ENCODE measurements around the gene PDE4D. TPM values are rescaled to one million over a fixed set of nuclear protein-coding genes. Genes with fewer than 3 reads are reported as not detected.

Gene PDE4D
- total RNA-seq, 1 experiment from 2014 or later = 2.1 TPM

DNA sequence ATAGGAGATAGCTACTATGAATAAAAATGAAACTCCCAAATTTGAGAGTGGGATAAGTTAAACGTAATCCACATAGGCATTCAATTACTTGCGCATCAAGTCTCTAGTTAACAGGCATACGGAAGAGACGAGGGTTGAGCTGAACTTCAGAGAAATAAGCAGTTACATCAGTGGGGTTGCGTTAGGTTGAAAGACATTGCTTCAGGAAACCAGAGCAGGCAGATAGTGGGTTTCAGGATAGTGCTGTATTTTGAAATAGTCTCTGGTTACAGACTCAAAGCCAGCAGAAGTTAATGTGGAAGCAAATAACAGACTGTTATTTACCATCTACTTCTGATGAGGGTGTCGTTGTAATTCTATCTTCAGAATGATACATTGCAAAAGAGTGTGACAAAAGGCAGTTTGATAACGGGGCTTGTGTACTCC is 533.4 kb downstream of the PDE4D start:
- Histone ChIP-seq H2BK15ac (ENCODE audit: low read depth, low read length) (no peak overlapping the region), H3K14ac (ENCODE audit: insufficient read depth, low read length) (no peak overlapping the region), H4K8ac (replicated peaks; ENCODE audit: insufficient read length, low read depth, low read length) (no peak overlapping the region), H3K4me1 (ENCODE audit: insufficient read depth, low read length) (peaks cover 6% of the 10 kb centered on the region), H3K9ac (ENCODE audit: extremely low read depth, insufficient read length, low read length) (no peak overlapping the region), H3K4ac (ENCODE audit: low read depth, low read length) (no peak overlapping the region), H4K5ac (ENCODE audit: insufficient read length, low read depth, low read length) (no peak overlapping the region), H3K4me2 (ENCODE audit: insufficient read depth, insufficient read length, low read length) (no peak overlapping the region), H2AK5ac (ENCODE audit: insufficient read length, low read length) (no peak overlapping the region), H2BK5ac (ENCODE audit: insufficient read length, low read length) (no peak overlapping the region), H3K79me2 (ENCODE audit: insufficient read depth, low read length) (no peaks in the 10 kb centered on the region), H3K27me3 (ENCODE audit: insufficient read depth, low read length) (no peaks in the 10 kb centered on the region; the same call in 1 of the 2 replicates), H4K91ac (ENCODE audit: insufficient read length, low read depth, low read length) (no peak overlapping the region), H3K23ac (ENCODE audit: insufficient read length, low read depth, low read length) (no peak overlapping the region), H3K56ac (ENCODE audit: insufficient read length, low read depth, low read length) (no peak overlapping the region), H2BK120ac (ENCODE audit: low read depth, low read length, poor library complexity, severe bottlenecking) (no peak overlapping the region), H3T11ph (ENCODE audit: low read length) (no peak overlapping the region), H3K18ac (ENCODE audit: insufficient read length, low read depth, low read length) (no peak overlapping the region), H3K27ac (ENCODE audit: insufficient read length, low read depth, low read length) (no peak overlapping the region), H2BK20ac (ENCODE audit: low read depth, low read length, poor library complexity, severe bottlenecking) (no peak overlapping the region), H4K20me1 (ENCODE audit: control insufficient read depth, insufficient read depth, insufficient read length) (no peaks in the 10 kb centered on the region), H2AFZ (ENCODE audit: low read length) (no peak overlapping the region), H3K23me2 (ENCODE audit: insufficient read length, low read depth, low read length, poor library complexity, severe bottlenecking) (no peaks in the 10 kb centered on the region), H2BK12ac (ENCODE audit: insufficient read length, low read depth, low read length) (no peak overlapping the region), H3K79me1 (ENCODE audit: insufficient read depth, low read depth, low read length, poor library complexity, severe bottlenecking) (no peaks in the 10 kb centered on the region), H3K9me3 (ENCODE audit: control insufficient read depth, low read depth, low read length) (no peaks in the 10 kb centered on the region)
- WGBS (ENCODE audit: extremely low coverage, insufficient read length, low lambda C conversion rate) = no CpG with 5 or more reads among the region's 7 CpGs
- Mint-ChIP-seq H3K36me3 (ENCODE audit: insufficient read depth in 1 of 3, low read depth in 3 of 3) (no peaks in the 10 kb centered on the region), H3K27me3 (ENCODE audit: low read depth) (peaks cover 1% of the 10 kb centered on the region; the same call in 1 of the 2 replicates), H3K4me1 (peaks cover 31 to 35% of the 10 kb centered on the region in 2 experiments), H3K4me3 (no peak overlapping the region), H3K27ac (peak overlapping the region in 1 of 3 experiments; percentile 56; a peak in 1 of 7 replicates), H3K9me3 (no peaks in the 10 kb centered on the region)
- no peak for DNase-seq
- TF ChIP-seq, protein P1, sequence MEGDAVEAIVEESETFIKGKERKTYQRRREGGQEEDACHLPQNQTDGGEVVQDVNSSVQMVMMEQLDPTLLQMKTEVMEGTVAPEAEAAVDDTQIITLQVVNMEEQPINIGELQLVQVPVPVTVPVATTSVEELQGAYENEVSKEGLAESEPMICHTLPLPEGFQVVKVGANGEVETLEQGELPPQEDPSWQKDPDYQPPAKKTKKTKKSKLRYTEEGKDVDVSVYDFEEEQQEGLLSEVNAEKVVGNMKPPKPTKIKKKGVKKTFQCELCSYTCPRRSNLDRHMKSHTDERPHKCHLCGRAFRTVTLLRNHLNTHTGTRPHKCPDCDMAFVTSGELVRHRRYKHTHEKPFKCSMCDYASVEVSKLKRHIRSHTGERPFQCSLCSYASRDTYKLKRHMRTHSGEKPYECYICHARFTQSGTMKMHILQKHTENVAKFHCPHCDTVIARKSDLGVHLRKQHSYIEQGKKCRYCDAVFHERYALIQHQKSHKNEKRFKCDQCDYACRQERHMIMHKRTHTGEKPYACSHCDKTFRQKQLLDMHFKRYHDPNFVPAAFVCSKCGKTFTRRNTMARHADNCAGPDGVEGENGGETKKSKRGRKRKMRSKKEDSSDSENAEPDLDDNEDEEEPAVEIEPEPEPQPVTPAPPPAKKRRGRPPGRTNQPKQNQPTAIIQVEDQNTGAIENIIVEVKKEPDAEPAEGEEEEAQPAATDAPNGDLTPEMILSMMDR (conservative IDR thresholded peaks at IDR 0.05) = no peak
